Fibroblast of upper back skin (primary cell): ENCODE data around the gene FOXP4.

Source experiments
- DNase-seq: peaks from one replicate; pipeline ENCODE4 v3.0.0-alpha.2; 2013

FOXP4 gene

GRCh38 chr6:41635365-41635764, 89.2 kb downstream of the FOXP4 start:
- no peak for DNase-seq

DNA sequence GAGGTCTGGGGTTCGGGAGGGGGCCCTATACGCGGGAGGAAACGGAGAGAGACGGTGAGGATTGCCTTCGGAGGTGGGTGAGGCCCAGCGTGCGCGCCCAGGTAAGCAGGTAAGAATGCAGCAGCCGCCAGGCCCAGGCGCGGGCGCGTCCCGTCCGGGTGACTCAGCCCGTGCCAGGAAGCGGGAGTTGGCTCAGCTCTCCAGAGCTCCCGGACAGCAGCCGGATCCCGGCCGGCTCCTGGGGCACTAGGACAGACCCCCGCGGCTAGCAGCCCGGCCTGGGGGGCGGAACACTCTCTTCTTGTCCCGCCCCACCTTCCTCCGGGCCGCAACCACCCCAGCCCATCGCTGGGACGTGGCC, 90.6 kb downstream of the FOXP4 start:
- DNase-seq, result peak; percentile 39

GRCh38 chr6:41637194-41638001, 91.2 kb downstream of the FOXP4 start:
- DNase-seq, result no peak

DNA sequence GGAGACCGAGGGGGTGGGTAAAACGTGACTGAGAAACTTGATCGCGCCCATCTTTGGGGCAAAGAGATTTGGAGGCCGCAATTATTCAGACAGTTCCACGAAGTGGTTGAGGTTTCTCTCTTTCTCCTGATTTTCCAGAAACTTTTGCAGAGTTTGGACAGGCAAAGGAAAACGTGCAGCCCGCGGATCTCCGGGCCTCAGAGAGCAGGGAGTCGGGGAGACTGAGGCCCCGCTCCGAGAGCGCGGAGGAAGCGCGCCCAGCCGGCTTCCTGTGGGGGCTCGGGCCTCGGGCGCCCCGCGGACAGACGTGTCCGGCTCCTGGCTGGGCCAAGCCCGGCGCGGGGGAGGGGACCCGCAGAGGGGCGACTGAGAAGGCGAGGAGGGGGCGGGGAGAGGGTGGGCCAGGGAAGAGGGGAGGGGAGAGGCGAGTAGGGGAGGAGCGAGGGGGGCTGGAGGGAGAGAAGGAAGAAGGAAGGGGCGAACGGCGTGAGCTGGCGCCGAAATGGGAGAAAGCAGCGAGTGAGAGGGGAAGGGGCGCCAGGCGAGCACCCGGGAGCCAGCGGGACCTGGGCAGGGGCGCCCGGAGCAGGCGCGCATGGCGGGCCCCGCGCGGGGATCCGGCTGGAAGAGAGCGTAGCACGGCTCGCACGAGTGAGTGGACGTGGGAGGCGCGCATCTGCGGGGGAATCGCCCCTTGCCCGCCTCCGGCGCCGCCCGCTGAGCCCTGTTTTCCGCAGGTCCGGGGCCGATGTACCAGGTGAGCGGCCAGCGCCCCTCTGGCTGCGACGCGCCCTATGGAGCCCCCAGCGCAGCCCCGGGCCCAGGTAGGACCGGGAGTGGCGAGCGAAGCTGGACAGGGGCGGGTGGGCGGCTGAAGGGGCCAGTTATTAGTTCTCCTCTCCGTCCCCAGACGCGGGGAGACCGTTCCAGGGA, 92.1 kb downstream of the FOXP4 start, which contains the start of gene MDFI:
MDFI (plus strand) TSS at position 467 of the 933 bp plus-strand sequence; CDS start at position 749, 282 bp downstream.
- DNase-seq, result peak; percentile 79

GRCh38 chr6:41638935-41639808, 93.0 kb downstream of the FOXP4 start:
- DNase-seq, result peak; percentile 90

- DNase-seq, result peak; percentile 83
Measured at GRCh38 chr6:41639809-41640371, 93.7 kb downstream of the FOXP4 start.

- DNase-seq, result peak; percentile 61
Measured at GRCh38 chr6:41640426-41640825, 94.2 kb downstream of the FOXP4 start.

GRCh38 chr6:41641352-41641925, 95.3 kb downstream of the FOXP4 start:
- no peak for DNase-seq

- DNase-seq, result no peak
Measured at GRCh38 chr6:41642090-41642959, 96.1 kb downstream of the FOXP4 start.

DNA sequence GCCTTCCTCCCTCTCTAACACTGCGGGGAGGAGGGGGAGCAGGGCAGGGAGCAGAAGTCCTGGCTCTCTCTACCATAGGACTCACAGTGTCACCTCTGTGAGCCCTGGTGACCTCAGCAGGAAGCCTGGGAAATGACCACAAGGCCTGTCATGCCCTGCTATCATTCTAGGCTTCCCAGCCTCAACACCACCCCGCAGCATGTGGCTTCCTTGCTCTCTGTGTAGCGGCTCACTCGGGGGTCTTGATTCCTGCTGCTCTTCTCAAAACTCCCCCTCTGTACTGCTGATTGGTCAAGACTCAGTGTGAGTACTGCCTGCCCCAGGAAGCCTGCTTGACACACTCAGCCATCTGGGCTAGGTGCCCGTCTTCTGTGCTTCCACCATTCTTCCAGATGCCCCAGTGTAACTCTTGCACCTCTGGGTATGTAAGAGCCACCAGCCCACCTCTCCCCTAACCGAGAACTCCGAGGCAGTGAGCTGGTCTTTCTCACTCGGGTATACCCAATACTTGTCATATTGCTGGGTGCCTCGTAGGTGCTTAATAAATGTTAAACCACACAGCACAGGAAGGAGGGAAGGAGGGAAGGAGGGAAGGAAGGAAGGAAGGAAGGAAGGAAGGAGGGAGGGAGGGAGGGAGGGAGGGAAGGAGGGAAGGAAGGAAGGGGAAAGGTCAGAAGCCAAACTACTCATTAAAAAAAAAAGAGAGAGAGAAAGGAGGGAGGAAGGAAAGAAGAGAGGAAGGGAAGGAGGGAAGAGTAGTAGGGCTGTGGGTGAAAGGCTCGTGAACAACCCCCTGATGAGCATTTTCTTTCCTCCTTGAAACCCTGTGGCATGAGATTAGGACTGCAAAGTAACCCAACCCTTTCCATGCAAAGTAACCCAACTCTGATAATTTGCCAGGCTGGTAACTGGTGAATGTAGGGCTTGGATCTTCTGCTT, 97.0 kb downstream of the FOXP4 start:
- DNase-seq, result no peak

GRCh38 chr6:41643899-41644269, 97.7 kb downstream of the FOXP4 start:
- no peak for DNase-seq

GRCh38 chr6:41644297-41644879, 98.2 kb downstream of the FOXP4 start:
- no peak for DNase-seq

DNA sequence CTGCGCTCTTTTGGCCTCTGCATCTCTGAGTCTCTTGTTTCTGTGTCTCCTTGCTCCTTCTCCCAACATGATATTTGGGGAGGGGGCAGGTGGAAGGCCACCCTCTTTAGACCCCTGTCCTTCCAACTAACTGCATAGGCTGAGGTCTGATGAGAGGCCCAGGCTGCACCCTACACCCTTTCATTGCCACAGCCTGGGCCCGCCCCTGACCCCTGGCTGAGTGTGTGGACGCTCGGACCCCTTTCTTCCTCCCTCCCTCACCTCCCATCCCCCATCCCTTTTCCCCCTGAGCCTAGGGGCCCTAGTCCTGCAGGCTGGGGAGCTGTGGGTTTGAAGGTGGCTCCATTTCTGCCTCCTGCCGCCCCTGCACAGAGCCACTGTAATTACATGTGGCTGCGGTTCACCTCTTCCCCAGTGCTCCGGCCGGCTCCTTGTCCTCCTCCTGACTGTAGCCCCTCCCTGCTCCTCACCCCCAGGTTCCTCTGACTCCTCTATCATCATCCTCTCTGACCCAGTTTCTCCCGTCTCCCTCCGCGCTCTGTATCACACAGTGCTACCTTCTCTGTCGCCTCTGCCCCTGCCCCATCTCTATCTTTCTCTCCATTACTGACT, 98.9 kb downstream of the FOXP4 start:
- no peak for DNase-seq

DNA sequence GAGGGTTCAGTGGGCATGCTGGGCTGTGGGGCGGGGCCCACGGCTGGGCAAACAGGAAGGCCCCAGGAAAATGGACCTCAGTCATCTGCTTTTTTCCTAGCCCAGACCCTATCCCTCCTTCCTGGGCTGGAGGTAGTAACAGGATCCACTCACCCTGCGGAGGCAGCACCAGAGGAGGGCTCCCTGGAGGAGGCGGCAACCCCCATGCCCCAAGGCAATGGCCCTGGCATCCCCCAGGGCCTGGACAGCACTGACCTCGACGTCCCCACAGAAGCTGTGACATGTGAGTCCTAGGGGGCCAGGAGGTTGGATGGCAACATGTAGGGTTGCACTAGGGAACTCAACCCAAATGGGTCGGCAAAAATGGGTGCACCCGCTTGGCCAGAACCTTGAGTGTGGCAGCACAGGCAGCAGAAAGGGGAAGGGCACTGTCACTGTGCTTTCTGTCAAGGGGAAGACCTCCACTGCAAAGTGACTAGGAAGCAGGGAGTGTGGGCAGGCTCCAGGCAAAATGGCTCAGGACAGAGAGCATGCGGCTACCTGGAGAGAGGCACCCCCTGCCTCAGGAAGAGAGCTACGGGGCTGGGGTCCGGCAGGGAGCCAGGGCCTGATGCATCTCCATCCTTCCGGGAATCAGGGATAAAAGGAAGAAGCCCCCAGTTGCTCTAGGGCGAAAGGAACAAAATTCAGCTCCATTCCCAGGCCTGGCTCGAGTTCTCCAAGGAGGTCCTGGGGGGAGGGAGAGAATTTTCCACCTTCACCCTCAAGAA, 100.0 kb downstream of the FOXP4 start:
- no peak for DNase-seq

GRCh38 chr6:41647061-41647511, 100.9 kb downstream of the FOXP4 start:
- no peak for DNase-seq

DNA sequence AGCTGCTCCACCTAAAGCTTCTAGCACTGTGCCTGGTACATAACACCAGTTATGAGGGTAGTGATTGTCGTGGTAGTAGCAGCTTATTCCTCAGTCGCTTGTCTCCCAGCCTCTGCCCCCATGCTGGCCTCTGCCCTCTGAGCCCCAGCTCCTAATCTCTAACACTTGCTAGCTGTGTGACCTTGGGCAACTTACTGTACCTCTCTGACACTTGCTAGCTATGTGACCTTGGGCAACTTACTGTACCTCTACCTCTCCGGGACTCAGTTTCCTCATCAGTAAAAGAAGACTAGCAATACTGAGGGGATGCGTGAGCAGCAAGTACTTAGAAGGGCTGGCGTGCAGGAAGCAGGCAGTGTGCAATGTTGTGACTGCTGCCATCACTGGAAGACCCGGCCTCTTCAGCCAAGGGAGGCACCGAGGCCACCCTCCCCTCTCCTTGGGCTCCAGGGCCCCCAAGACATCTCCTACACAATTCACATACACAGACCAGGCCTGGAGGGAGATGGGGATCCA, 101.9 kb downstream of the FOXP4 start:
- DNase-seq, result no peak

DNA sequence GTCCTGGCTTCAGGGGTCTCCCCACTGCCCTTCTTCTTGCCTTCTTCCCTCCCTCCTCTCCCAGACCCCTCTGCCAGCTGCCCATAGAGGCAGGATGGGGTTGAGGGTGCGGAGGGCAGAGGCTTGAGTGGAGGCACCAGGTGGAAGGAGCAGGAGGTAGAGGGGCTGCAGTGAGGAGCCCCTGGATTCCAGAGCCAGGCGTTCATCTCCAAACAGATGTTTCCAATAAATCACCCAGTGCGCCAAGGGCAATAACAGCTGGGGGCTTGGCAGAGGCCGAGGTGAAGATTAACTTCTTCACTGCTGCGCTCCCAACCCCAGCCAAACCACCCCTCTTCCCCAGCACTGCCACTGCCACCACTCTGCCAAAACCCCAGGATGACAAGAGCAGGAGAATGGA, 102.7 kb downstream of the FOXP4 start:
- no peak for DNase-seq

DNA sequence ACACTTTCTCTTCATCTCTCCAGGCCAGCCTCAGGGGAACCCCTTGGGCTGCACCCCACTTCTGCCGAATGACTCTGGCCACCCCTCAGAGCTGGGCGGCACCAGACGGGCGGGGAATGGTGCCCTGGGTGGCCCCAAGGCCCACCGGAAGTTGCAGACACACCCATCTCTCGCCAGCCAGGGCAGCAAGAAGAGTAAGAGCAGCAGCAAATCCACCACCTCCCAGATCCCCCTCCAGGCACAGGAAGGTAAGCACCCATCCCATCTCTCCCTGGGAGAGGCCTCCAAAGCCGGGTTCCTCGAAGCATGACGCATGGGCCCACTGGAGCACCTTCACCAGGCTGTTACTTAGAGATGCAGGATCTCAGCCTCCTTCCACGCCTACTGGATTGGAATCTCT, 103.4 kb downstream of the FOXP4 start:
- no peak for DNase-seq
